Measurements from ENCODE around the gene TK1.

DNA sequence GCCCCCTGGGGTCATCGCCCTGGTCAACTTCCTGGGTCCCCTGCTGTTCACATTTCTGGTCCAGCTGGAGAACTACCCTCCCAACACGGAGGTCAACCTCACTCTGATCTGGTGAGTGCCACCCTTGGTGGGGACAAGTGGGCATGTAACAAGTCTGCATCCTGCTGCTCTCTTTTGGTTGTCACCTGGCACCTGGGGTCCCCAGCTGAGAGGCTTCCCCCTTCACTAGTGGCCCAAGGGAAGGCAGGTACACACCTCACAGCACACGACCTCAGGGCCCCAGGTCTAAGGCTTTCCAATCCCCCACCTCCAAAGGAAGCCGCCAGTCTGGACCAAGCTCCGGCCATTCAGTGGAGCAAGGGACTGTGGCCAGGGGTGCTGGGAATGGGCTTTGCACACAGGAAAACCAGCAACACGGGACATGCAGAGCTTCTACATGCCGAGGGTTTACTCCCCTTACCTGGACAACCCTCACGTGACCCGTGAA is 51.9 kb downstream of the TK1 start:
- no peak for TF ChIP-seq EZH2 (IDR thresholded peaks at IDR 0.05; ENCODE audit: borderline replicate concordance, insufficient read depth, low read depth, low read length, poor library complexity, severe bottlenecking)
- TF ChIP-seq, protein P1, sequence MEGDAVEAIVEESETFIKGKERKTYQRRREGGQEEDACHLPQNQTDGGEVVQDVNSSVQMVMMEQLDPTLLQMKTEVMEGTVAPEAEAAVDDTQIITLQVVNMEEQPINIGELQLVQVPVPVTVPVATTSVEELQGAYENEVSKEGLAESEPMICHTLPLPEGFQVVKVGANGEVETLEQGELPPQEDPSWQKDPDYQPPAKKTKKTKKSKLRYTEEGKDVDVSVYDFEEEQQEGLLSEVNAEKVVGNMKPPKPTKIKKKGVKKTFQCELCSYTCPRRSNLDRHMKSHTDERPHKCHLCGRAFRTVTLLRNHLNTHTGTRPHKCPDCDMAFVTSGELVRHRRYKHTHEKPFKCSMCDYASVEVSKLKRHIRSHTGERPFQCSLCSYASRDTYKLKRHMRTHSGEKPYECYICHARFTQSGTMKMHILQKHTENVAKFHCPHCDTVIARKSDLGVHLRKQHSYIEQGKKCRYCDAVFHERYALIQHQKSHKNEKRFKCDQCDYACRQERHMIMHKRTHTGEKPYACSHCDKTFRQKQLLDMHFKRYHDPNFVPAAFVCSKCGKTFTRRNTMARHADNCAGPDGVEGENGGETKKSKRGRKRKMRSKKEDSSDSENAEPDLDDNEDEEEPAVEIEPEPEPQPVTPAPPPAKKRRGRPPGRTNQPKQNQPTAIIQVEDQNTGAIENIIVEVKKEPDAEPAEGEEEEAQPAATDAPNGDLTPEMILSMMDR (IDR thresholded peaks at IDR 0.05), result no peak
